ENCODE data around the gene B4GALT2.

B4GALT2 gene

DNA sequence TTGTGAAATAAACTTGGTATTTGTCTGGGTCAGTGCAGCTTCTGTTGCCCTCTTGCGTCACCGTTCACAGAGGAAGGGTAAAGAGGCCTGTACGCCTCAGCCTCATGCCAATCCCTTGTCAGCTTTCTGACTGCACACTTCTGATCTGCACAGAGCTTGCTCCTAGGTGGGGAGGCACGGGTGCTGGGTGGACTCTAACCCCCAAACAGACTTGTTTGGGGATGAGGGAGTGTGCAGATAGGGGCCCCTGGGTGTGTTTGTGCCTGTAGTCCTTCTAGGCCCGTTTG, 803 bp upstream of the B4GALT2 start:
- peaks cover 53 to 60% of the 10 kb centered on the region in 2 donors for H3K4me1 ChIP-seq (ENCODE audit: control insufficient read depth in 1 of 2, insufficient read depth in 2 of 2, low read length in 2 of 2)
- peak overlapping the region in 1 of 2 donors; percentile 64 for H3K4me3 ChIP-seq (ENCODE audit: low read depth in 1 of 2, low read length in 2 of 2)
- peaks cover 15 to 21% of the 10 kb centered on the region in 2 donors for H3K36me3 ChIP-seq (ENCODE audit: control insufficient read depth in 1 of 2, insufficient read depth in 2 of 2, low read length in 2 of 2)
- H3K27me3 ChIP-seq (ENCODE audit: control insufficient read depth in 1 of 2, insufficient read depth in 2 of 2, low read length in 2 of 2), result no peaks in the 10 kb centered on the region
- H3K27ac ChIP-seq (ENCODE audit: low read depth, low read length), result no peak overlapping the region
- H3K9ac ChIP-seq (ENCODE audit: low read depth in 1 of 2, low read length in 2 of 2), result peak overlapping the region; percentile 44 to 65
- no peaks in the 10 kb centered on the region for H3K9me3 ChIP-seq (ENCODE audit: control insufficient read depth in 1 of 2, low read length in 2 of 2)

DNA sequence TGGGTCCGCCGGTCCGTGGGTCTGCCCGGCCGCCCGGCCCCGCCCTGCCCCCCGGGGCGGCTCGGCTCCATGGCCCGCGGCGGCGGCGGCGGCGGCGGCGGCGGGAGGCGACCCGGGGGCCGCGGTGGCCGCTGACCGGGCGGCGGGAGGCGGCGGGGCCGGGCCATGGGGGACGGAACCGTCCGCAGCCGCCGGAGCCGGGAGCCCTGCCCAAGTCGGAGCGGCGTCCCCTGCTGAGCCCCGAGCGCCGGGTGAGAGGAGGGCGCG, 184 bp downstream of the B4GALT2 start:
- peak overlapping the region in 1 of 2 donors; percentile 68 for H3K4me3 ChIP-seq (ENCODE audit: low read depth in 1 of 2, low read length in 2 of 2)
- H3K27ac ChIP-seq (ENCODE audit: low read depth, low read length), result no peak overlapping the region
- peaks cover 47 to 54% of the 10 kb centered on the region in 2 donors for H3K4me1 ChIP-seq (ENCODE audit: control insufficient read depth in 1 of 2, insufficient read depth in 2 of 2, low read length in 2 of 2)
- H3K36me3 ChIP-seq (ENCODE audit: control insufficient read depth in 1 of 2, insufficient read depth in 2 of 2, low read length in 2 of 2), result peaks cover 15 to 24% of the 10 kb centered on the region in 2 donors
- no peak overlapping the region for H3K9ac ChIP-seq (ENCODE audit: low read depth in 1 of 2, low read length in 2 of 2)
- H3K9me3 ChIP-seq (ENCODE audit: control insufficient read depth in 1 of 2, low read length in 2 of 2), result no peaks in the 10 kb centered on the region
- H3K27me3 ChIP-seq (ENCODE audit: control insufficient read depth in 1 of 2, insufficient read depth in 2 of 2, low read length in 2 of 2), result no peaks in the 10 kb centered on the region

DNA sequence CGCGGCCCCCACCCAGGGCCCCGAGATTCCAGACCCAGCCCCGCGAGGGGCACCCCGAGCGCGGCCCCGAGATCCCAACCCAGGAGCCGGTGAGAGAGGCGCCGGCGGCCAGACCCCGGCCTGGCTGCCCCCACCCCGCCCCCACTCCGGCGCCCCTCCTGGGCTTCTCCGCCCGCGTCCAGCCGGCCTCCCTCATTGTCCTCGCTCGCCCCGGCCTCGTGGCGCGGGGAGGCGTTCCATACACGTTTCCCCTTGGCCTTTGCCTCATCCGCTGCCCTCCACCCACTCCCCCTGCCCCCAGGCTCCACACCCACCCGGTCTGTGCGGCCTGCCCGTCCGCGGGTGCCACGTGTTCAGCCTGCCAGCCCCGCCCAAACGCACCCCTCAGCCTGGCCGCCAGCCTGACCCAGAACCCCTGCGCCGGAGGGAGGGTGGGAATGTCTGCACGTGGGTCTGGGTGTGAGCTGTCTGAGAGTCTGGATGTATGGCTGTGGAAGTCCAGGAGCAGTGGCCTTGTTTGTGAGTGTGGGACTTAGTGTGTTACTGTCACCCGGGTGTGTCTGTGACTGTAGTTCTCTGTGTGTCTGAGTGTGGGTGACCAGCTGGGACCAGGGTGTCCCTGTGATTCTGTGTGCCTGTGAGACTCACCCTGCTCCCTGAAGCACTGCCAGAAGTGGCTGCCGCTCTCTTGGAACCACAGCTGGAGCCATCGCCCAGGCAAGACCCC, 681 bp downstream of the B4GALT2 start:
- H3K27me3 ChIP-seq (ENCODE audit: control insufficient read depth in 1 of 2, insufficient read depth in 2 of 2, low read length in 2 of 2), result no peaks in the 10 kb centered on the region
- H3K9me3 ChIP-seq (ENCODE audit: control insufficient read depth in 1 of 2, low read length in 2 of 2), result no peaks in the 10 kb centered on the region
- H3K4me3 ChIP-seq (ENCODE audit: low read depth in 1 of 2, low read length in 2 of 2), result peak overlapping the region; percentile 62 to 68
- H3K36me3 ChIP-seq (ENCODE audit: control insufficient read depth in 1 of 2, insufficient read depth in 2 of 2, low read length in 2 of 2), result peaks cover 15 to 27% of the 10 kb centered on the region in 2 donors
- H3K27ac ChIP-seq (ENCODE audit: low read depth, low read length), result peak overlapping the region; percentile 21
- peaks cover 45 to 52% of the 10 kb centered on the region in 2 donors for H3K4me1 ChIP-seq (ENCODE audit: control insufficient read depth in 1 of 2, insufficient read depth in 2 of 2, low read length in 2 of 2)
- peak overlapping the region; percentile 38 to 64 for H3K9ac ChIP-seq (ENCODE audit: low read depth in 1 of 2, low read length in 2 of 2)

DNA sequence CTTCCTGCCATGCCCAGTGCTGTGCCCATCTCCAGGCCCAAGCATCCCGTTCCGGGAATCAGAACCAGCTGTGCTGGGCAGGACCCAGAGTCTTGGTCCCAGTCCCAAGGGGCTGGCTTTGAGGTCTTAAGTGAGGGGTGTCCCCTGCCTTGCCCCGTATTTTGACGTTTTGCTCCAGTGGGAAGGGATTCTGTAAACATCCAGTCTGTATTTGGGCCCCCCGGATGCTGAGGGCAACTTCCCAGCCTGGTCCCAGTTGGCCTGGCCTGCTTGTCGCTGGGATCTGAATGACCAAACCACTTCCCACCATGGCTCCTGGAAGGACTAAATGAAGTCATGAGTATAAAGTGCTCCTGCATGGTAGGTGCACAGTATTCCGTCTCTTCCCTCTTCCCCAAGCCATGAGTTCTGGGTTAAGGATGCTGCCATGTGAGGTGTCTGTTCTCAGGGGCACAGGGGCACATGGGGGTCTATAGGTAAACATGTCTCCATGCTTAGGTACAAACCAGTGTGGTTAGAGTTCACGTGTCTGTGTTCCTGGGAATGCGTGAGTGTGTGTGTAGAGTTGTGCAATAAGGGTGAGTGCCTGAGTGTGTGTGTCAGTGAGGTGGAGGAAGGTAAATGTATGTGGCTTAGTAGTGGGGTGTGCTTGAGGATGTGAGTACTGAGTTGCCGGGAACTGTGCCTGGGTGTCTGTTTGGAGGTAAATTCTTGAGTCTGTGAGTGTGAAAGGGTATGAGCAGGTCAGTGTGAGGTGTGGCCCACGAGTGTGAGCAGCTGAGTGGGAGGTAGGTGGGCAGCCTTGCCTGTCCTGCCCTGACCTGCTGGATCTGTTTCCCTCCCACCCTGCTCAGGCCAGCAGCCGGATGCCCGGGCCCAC, 1.5 kb downstream of the B4GALT2 start:
- no peaks in the 10 kb centered on the region for H3K27me3 ChIP-seq (ENCODE audit: control insufficient read depth in 1 of 2, insufficient read depth in 2 of 2, low read length in 2 of 2)
- H3K9ac ChIP-seq (ENCODE audit: low read depth in 1 of 2, low read length in 2 of 2), result peak overlapping the region; percentile 38 to 64
- H3K4me1 ChIP-seq (ENCODE audit: control insufficient read depth in 1 of 2, insufficient read depth in 2 of 2, low read length in 2 of 2), result peaks cover 45 to 50% of the 10 kb centered on the region in 2 donors
- peak overlapping the region; percentile 62 to 68 for H3K4me3 ChIP-seq (ENCODE audit: low read depth in 1 of 2, low read length in 2 of 2)
- peaks cover 15 to 29% of the 10 kb centered on the region in 2 donors for H3K36me3 ChIP-seq (ENCODE audit: control insufficient read depth in 1 of 2, insufficient read depth in 2 of 2, low read length in 2 of 2)
- no peaks in the 10 kb centered on the region for H3K9me3 ChIP-seq (ENCODE audit: control insufficient read depth in 1 of 2, low read length in 2 of 2)
- peak overlapping the region; percentile 21 for H3K27ac ChIP-seq (ENCODE audit: low read depth, low read length)

DNA sequence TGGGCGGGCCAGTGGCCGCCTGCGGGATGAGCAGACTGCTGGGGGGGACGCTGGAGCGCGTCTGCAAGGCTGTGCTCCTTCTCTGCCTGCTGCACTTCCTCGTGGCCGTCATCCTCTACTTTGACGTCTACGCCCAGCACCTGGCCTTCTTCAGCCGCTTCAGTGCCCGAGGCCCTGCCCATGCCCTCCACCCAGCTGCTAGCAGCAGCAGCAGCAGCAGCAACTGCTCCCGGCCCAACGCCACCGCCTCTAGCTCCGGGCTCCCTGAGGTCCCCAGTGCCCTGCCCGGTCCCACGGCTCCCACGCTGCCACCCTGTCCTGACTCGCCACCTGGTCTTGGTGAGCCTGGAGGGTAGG, 2.1 kb downstream of the B4GALT2 start:
- Histone ChIP-seq H3K9me3 (ENCODE audit: control insufficient read depth in 1 of 2, low read length in 2 of 2) (no peaks in the 10 kb centered on the region), H3K27ac (ENCODE audit: low read depth, low read length) (no peak overlapping the region), H3K4me3 (ENCODE audit: low read depth in 1 of 2, low read length in 2 of 2) (peak overlapping the region; percentile 62 to 68), H3K36me3 (ENCODE audit: control insufficient read depth in 1 of 2, insufficient read depth in 2 of 2, low read length in 2 of 2) (peaks cover 15 to 29% of the 10 kb centered on the region in 2 donors), H3K27me3 (ENCODE audit: control insufficient read depth in 1 of 2, insufficient read depth in 2 of 2, low read length in 2 of 2) (no peaks in the 10 kb centered on the region), H3K4me1 (ENCODE audit: control insufficient read depth in 1 of 2, insufficient read depth in 2 of 2, low read length in 2 of 2) (peaks cover 39 to 44% of the 10 kb centered on the region in 2 donors), H3K9ac (ENCODE audit: low read depth in 1 of 2, low read length in 2 of 2) (no peak overlapping the region)

DNA sequence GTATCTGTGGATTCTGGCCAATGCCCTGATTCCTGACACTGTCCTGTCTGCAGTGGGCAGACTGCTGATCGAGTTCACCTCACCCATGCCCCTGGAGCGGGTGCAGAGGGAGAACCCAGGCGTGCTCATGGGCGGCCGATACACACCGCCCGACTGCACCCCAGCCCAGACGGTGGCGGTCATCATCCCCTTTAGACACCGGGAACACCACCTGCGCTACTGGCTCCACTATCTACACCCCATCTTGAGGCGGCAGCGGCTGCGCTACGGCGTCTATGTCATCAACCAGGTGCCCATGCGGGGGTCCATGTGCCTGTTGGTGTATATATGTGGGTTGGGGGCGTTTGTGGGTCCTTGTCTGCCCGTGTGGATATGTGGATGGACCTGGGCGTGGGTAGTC, 2.6 kb downstream of the B4GALT2 start:
- H3K36me3 ChIP-seq (ENCODE audit: control insufficient read depth in 1 of 2, insufficient read depth in 2 of 2, low read length in 2 of 2), result peaks cover 10 to 25% of the 10 kb centered on the region in 2 donors
- no peak overlapping the region for H3K27ac ChIP-seq (ENCODE audit: low read depth, low read length)
- no peak overlapping the region for H3K4me3 ChIP-seq (ENCODE audit: low read depth in 1 of 2, low read length in 2 of 2)
- peaks cover 34 to 41% of the 10 kb centered on the region in 2 donors for H3K4me1 ChIP-seq (ENCODE audit: control insufficient read depth in 1 of 2, insufficient read depth in 2 of 2, low read length in 2 of 2)
- H3K9me3 ChIP-seq (ENCODE audit: control insufficient read depth in 1 of 2, low read length in 2 of 2), result no peaks in the 10 kb centered on the region
- H3K9ac ChIP-seq (ENCODE audit: low read depth in 1 of 2, low read length in 2 of 2), result no peak overlapping the region
- H3K27me3 ChIP-seq (ENCODE audit: control insufficient read depth in 1 of 2, insufficient read depth in 2 of 2, low read length in 2 of 2), result no peaks in the 10 kb centered on the region

DNA sequence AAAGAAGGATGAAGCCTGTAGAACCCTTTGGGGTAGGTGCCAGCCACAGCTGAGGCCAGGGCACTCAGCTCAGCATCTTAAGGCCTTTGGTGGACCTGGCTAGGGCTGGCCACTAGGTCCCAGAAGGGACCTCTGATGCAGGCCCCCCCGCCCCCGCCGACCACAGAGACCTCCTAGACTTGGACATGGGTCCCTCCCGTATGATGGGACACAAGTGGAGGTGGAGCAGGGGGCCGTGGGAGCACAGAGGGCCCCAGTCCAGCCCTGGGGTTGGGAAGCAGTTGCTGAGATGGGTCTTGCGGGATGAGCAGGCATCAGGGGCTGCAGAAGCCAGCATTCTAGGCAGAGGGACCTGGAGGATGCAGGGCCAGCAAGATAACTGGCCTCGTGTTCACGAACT, 3.2 kb downstream of the B4GALT2 start:
- Histone ChIP-seq H3K36me3 (ENCODE audit: control insufficient read depth in 1 of 2, insufficient read depth in 2 of 2, low read length in 2 of 2) (peaks cover 4 to 19% of the 10 kb centered on the region in 2 donors), H3K9ac (ENCODE audit: low read depth in 1 of 2, low read length in 2 of 2) (no peak overlapping the region), H3K27me3 (ENCODE audit: control insufficient read depth in 1 of 2, insufficient read depth in 2 of 2, low read length in 2 of 2) (no peaks in the 10 kb centered on the region), H3K4me3 (ENCODE audit: low read depth in 1 of 2, low read length in 2 of 2) (no peak overlapping the region), H3K27ac (ENCODE audit: low read depth, low read length) (no peak overlapping the region), H3K9me3 (ENCODE audit: control insufficient read depth in 1 of 2, low read length in 2 of 2) (no peaks in the 10 kb centered on the region), H3K4me1 (ENCODE audit: control insufficient read depth in 1 of 2, insufficient read depth in 2 of 2, low read length in 2 of 2) (peaks cover 33 to 41% of the 10 kb centered on the region in 2 donors)

DNA sequence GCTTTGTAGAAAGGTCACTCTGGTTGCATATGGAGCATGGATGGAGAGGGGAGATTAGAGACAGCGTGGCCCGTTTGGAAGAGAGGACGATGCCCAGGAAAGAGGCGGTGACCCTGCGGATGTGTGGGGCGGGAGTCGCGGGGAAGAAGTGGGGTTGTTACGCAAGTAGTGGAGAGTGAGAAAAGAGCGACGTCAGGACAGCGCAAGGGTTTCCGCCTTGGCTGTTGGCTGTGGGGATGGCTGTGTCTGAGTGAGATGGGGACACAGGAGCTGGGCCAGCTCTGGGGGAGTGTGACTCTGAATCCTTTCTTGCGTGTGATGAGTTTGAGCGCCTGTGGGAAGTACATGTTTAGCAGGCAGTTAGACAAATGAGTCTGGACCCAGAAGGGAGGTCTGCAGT, 3.8 kb downstream of the B4GALT2 start:
- Histone ChIP-seq H3K9me3 (ENCODE audit: control insufficient read depth in 1 of 2, low read length in 2 of 2) (no peaks in the 10 kb centered on the region), H3K9ac (ENCODE audit: low read depth in 1 of 2, low read length in 2 of 2) (no peak overlapping the region), H3K4me1 (ENCODE audit: control insufficient read depth in 1 of 2, insufficient read depth in 2 of 2, low read length in 2 of 2) (peaks cover 28 to 35% of the 10 kb centered on the region in 2 donors), H3K27me3 (ENCODE audit: control insufficient read depth in 1 of 2, insufficient read depth in 2 of 2, low read length in 2 of 2) (no peaks in the 10 kb centered on the region), H3K4me3 (ENCODE audit: low read depth in 1 of 2, low read length in 2 of 2) (no peak overlapping the region), H3K36me3 (ENCODE audit: control insufficient read depth in 1 of 2, insufficient read depth in 2 of 2, low read length in 2 of 2) (peaks cover 0 to 13% of the 10 kb centered on the region in 2 donors), H3K27ac (ENCODE audit: low read depth, low read length) (no peak overlapping the region)

DNA sequence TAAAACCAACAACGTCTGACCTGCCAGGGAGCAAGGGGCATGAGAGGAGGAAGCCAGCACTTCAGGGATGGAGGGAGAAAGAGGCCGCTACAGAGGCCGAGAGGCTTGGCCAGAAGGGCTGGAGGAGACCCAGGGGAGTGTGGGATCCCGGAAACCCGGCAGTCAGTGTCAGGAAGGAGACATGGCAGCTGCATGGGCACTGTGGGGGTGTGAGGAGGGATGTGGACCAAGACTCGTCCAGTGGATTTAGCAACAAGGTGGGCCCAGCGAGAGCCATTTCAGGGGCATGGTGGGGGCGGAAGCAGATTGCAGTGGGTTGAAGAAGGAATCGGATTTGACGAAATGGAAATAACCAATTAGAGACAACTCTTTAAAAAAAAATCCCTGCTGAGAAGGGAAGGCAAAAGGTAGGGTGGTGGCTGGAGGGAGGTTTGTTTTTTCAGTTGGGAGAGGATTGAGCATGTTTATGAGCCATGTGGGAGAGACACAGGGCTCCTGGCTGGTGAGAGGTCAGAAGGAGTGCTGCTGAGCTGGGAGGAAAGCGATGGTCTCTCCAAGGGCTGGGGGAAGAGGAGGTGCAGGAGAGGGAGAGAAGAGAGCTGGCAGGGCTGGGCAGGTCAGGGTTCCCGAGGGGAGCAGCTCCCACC, 4.4 kb downstream of the B4GALT2 start:
- Histone ChIP-seq H3K9me3 (ENCODE audit: control insufficient read depth in 1 of 2, low read length in 2 of 2) (no peaks in the 10 kb centered on the region), H3K27me3 (ENCODE audit: control insufficient read depth in 1 of 2, insufficient read depth in 2 of 2, low read length in 2 of 2) (no peaks in the 10 kb centered on the region), H3K4me1 (ENCODE audit: control insufficient read depth in 1 of 2, insufficient read depth in 2 of 2, low read length in 2 of 2) (peaks cover 22 to 30% of the 10 kb centered on the region in 2 donors), H3K27ac (ENCODE audit: low read depth, low read length) (no peak overlapping the region), H3K36me3 (ENCODE audit: control insufficient read depth in 1 of 2, insufficient read depth in 2 of 2, low read length in 2 of 2) (peaks cover 0 to 13% of the 10 kb centered on the region in 2 donors), H3K9ac (ENCODE audit: low read depth in 1 of 2, low read length in 2 of 2) (no peak overlapping the region), H3K4me3 (ENCODE audit: low read depth in 1 of 2, low read length in 2 of 2) (no peak overlapping the region)

DNA sequence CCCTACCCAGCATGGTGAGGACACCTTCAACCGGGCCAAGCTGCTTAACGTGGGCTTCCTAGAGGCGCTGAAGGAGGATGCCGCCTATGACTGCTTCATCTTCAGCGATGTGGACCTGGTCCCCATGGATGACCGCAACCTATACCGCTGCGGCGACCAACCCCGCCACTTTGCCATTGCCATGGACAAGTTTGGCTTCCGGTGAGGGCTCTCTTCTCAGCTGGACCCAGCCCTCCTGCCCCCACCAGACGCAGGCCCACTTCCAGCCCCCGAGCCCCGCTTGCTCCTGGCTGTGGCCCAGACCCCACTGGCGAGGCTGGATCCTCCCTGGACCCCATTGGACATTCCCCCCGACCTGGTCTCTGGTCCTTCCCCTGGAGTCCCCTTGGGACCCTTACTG, 5.8 kb downstream of the B4GALT2 start:
- H3K27ac ChIP-seq (ENCODE audit: low read depth, low read length), result no peak overlapping the region
- H3K9me3 ChIP-seq (ENCODE audit: control insufficient read depth in 1 of 2, low read length in 2 of 2), result no peaks in the 10 kb centered on the region
- H3K9ac ChIP-seq (ENCODE audit: low read depth in 1 of 2, low read length in 2 of 2), result no peak overlapping the region
- H3K4me3 ChIP-seq (ENCODE audit: low read depth in 1 of 2, low read length in 2 of 2), result no peak overlapping the region
- H3K4me1 ChIP-seq (ENCODE audit: control insufficient read depth in 1 of 2, insufficient read depth in 2 of 2, low read length in 2 of 2), result peaks cover 16 to 23% of the 10 kb centered on the region in 2 donors
- H3K27me3 ChIP-seq (ENCODE audit: control insufficient read depth in 1 of 2, insufficient read depth in 2 of 2, low read length in 2 of 2), result no peaks in the 10 kb centered on the region
- peaks cover 0 to 13% of the 10 kb centered on the region in 2 donors for H3K36me3 ChIP-seq (ENCODE audit: control insufficient read depth in 1 of 2, insufficient read depth in 2 of 2, low read length in 2 of 2)

Measured in duodenal mucosa (tissue), 2 donors.